OCI-LY7 (cell line): Measurements from ENCODE around the gene ANKRD18B. TPM values are rescaled to one million over a fixed set of nuclear protein-coding genes. Genes with fewer than 3 reads are reported as not detected.

ENCODE experiments used
- BruUV-seq: library from RNA; stranded (reverse); fragments of 400-500 nt; replicated peaks from 2 replicates; lab custom pipeline; 2021; lab: Mats Ljungman, UMichigan
- CTCF ChIA-PET: fragments of 300-600 bp; sonication (Branson Sonifier 250); formaldehyde crosslinking; loops from one replicate; lab custom pipeline; 2022; ENCODE audit warnings: antibody characterized with exemption; ENCODE audit not compliant: unreplicated experiment; lab: Charles Lee
- POLR2A ChIA-PET: fragments of 300-600 bp; sonication (Branson Sonifier 250); formaldehyde crosslinking; loops from one replicate; lab custom pipeline; 2022; ENCODE audit warnings: antibody characterized with exemption; lab: Charles Lee
- DNase-seq: peaks from one replicate; pipeline ENCODE4 v3.0.0-alpha.2; 2015; ENCODE audit warnings: low spot score
- H2AFZ ChIP-seq: fragments of 200-600 bp; sonication (generic), shearing (Covaris generic); 2 replicates; pipeline ENCODE4 v1.6.1; 2014; ENCODE audit warnings: mild to moderate bottlenecking, antibody characterized with exemption, low read length, moderate library complexity
- H3K27ac ChIP-seq: fragments of 200-600 bp; sonication (generic); 2 replicates; pipeline ENCODE4 v1.5.1; 2014; ENCODE audit warnings: mixed run types, low read depth, mild to moderate bottlenecking, moderate library complexity, low read length, inconsistent platforms; ENCODE audit not compliant: poor library complexity, severe bottlenecking
- H3K36me3 ChIP-seq: fragments of 200-600 bp; sonication (generic); 2 replicates; pipeline ENCODE4 v1.6.1; 2014; ENCODE audit warnings: mild to moderate bottlenecking, antibody characterized with exemption, low read length, moderate library complexity, mixed read lengths; ENCODE audit not compliant: insufficient read depth
- H3K4me1 ChIP-seq: fragments of 200-600 bp; sonication (generic); 2 replicates; pipeline ENCODE4 v1.5.1; 2014; ENCODE audit warnings: mild to moderate bottlenecking, low read length; ENCODE audit not compliant: insufficient read depth, poor library complexity, severe bottlenecking
- H3K4me2 ChIP-seq: fragments of 200-600 bp; sonication (generic); 2 replicates; pipeline ENCODE4 v1.6.1; 2014; ENCODE audit warnings: mild to moderate bottlenecking, low read length
- H3K4me3 ChIP-seq: fragments of 200-600 bp; sonication (generic); 2 replicates; pipeline ENCODE4 v1.5.1; 2014; ENCODE audit warnings: mild to moderate bottlenecking, low read depth, low read length; ENCODE audit not compliant: poor library complexity, severe bottlenecking
- H3K79me2 ChIP-seq: fragments of 200-600 bp; sonication (generic); 2 replicates; pipeline ENCODE4 v1.6.1; 2016; ENCODE audit warnings: low read depth, mild to moderate bottlenecking, low read length, moderate library complexity, mixed read lengths; ENCODE audit not compliant: insufficient read depth
- H3K9me2 ChIP-seq: fragments of 200-600 bp; sonication (generic); 2 replicates; pipeline ENCODE4 v1.6.1; 2016; ENCODE audit warnings: mild to moderate bottlenecking, low read length, mixed read lengths; ENCODE audit not compliant: insufficient read depth
- H3K9me3 ChIP-seq: fragments of 200-600 bp; sonication (generic); 2 replicates; pipeline ENCODE4 v1.6.1; 2014; ENCODE audit warnings: mild to moderate bottlenecking, mixed run types, low read length, mixed read lengths
- H4K20me1 ChIP-seq: fragments of 200-600 bp; sonication (generic); 2 replicates; pipeline ENCODE4 v1.6.1; 2014; ENCODE audit warnings: mild to moderate bottlenecking, antibody characterized with exemption, low read length, moderate library complexity, mixed read lengths; ENCODE audit not compliant: insufficient read depth
- CTCF ChIP-seq: fragments of 200-600 bp; sonication (generic); conservative IDR thresholded peaks from 2 replicates; pipeline ENCODE4 v1.5.1; 2014; ENCODE audit warnings: mild to moderate bottlenecking, antibody characterized with exemption, low read length, moderate library complexity, mixed read lengths
- EZH2phosphoT487 ChIP-seq: fragments of 200-600 bp; sonication (generic); IDR thresholded peaks from 2 replicates; pipeline ENCODE4 v1.6.1; 2018; ENCODE audit warnings: low read depth, borderline replicate concordance, mild to moderate bottlenecking, mixed run types, antibody characterized with exemption, low read length, moderate library complexity, mixed read lengths
- intact Hi-C: fragments of 100-400 bp; cut with micrococcal nuclease; formaldehyde crosslinking; loops from one replicate; pipeline ENCODE4 v1.10.0; 2022; ENCODE audit not compliant: unreplicated experiment
- small RNA-seq: library from RNA; depleted of rRNA; stranded (forward); fragments of <200 nt; gene quantifications from one replicate; pipeline ENCODE3, GENCODE V24; 2014
- total RNA-seq, 2 experiments: library from RNA; depleted of rRNA in 1 of 2; stranded (reverse); fragments of >200 nt in 1 of 2; shearing (Covaris generic) in 1 of 2; gene quantifications; 2 replicates each; pipeline ENCODE4 v1.2.3, GENCODE V29; 2014 to 2022

Gene ANKRD18B
- total RNA-seq, 2 experiments from 2014 or later = not detected

GRCh38 chr9:33620738-33621439 lies 96.8 kb downstream of the ANKRD18B start:
- BruUV-seq = no TSS peak
- TF ChIP-seq EZH2phosphoT487 = no peak
- TF ChIP-seq CTCF = no peak
- Histone ChIP-seq H3K36me3 (no peaks in the 10 kb centered on the region), H2AFZ (no peak overlapping the region), H4K20me1 (no peaks in the 10 kb centered on the region), H3K4me3 (no peak overlapping the region), H3K9me2 (no peaks in the 10 kb centered on the region), H3K27ac (no peak overlapping the region), H3K4me1 (no peaks in the 10 kb centered on the region), H3K9me3 (no peaks in the 10 kb centered on the region), H3K79me2 (no peaks in the 10 kb centered on the region), H3K4me2 (no peak overlapping the region)
- POLR2A ChIA-PET = no interaction called here
- no peak for DNase-seq
- CTCF ChIA-PET = no interaction called here
- intact Hi-C loops = loop anchor here (10.0 kb wide), 1 partner anchor 304 kb away; no protein-coding TSS in a partner anchor

Small RNA genes lying within 50 kb of the gene (small RNA-seq; reads per million reads assigned to genes)
- gene AL139008.1 (not detected), gene PRSS3P4 (not detected)

Other genes starting within 250 kb of the ANKRD18B start
- 32.3 and 35.8 TPM in 2 replicates for gene NFX1, start 233.7 kb upstream of the ANKRD18B start, total RNA-seq (2014; rRNA removed; shearing (Covaris generic))
- 53.9 and 58.3 TPM in 2 replicates for gene NFX1, start 233.7 kb upstream of the ANKRD18B start, total RNA-seq (2022)
- gene AQP7, start 121.7 kb upstream of the ANKRD18B start, total RNA-seq (2014; rRNA removed; shearing (Covaris generic)) = not detected in 2 replicates
- gene AQP7, start 121.7 kb upstream of the ANKRD18B start, total RNA-seq (2022) = 1.4 and 2.2 TPM in 2 replicates
- 16.0 TPM in 2 replicates for gene AQP3, start 76.7 kb upstream of the ANKRD18B start, total RNA-seq (2014; rRNA removed; shearing (Covaris generic))
- gene AQP3, start 76.7 kb upstream of the ANKRD18B start, total RNA-seq (2022) = 28.5 and 30.6 TPM in 2 replicates
- gene NOL6, start 50.3 kb upstream of the ANKRD18B start, total RNA-seq (2014; rRNA removed; shearing (Covaris generic)) = 26.4 and 28.8 TPM in 2 replicates
- gene NOL6, start 50.3 kb upstream of the ANKRD18B start, total RNA-seq (2022) = 23.8 and 30.9 TPM in 2 replicates